ENCODE results near the gene PIK3CB.
"Not testable (repeated sequence)": the region's sequence is repeated elsewhere in the genome, so short reads cannot be mapped to it uniquely, and the experiment has no call there.

PIK3CB gene

DNA sequence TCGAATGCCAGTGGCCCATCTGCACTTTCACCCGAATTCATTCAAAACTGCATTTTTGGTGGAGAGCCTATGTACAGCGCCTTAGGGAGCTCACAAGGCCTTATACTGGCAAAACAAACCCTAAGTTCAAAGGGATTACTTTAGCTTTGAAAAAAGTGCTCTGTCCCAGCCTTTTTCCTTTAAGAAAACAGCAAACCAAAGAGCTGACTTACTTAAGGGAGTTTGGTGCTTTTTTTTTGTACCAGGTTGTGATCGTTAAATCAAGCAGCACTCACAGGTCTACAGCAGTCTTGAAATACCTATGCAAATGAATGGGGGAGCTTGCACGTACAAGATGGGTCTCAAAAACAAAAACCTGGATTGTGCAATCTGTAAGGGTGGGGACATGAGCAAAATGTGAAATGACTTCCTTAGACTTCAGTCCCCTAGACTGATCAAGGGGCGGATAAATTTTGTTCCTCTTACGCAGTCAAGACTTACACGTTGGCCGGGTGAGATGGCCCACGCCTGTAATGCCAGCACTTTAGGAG lies 11.6 kb upstream of the PIK3CB start:
- no peak for FAIRE-seq

DNA sequence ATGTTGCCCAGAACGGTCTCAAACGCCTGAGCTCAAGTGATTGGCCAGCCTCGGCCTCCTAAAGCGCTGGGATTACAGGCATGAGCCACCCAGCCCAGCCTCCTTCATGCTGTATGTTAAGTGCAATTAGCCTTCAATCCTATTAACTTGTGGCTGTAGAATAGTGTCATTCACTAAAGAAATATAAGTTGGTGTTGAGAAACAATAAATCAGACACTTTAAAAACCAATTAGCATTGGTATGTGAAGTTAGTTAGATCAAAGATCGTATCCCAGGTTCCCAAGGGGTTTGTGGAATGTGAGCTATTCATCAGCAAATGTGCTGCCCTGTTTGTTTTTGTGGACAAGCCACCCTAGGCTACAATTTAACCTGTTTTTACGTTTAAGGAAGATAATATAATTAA lies 11.0 kb upstream of the PIK3CB start:
- FAIRE-seq = no peak

DNA sequence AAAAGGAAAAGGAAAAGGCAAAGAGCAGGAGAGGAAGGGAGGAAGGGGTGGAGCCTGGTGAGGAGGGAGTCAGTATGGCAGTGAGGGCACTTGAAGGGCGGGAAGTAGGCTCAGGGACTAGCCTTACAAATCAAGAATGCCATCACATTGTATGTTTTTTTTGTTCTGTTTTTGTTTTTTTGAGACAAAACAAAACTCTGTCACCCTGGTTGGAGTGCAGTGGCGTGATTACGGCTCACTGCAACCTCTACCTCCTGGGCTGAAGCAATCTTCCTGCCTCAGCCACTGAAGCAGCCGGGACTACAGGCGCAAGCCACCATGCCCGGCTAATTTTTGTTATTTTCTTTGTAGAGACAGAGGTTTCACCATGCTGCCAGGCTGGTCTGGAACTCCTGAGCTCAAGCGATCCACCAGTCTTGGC lies 10.5 kb upstream of the PIK3CB start:
- no peak for FAIRE-seq

DNA sequence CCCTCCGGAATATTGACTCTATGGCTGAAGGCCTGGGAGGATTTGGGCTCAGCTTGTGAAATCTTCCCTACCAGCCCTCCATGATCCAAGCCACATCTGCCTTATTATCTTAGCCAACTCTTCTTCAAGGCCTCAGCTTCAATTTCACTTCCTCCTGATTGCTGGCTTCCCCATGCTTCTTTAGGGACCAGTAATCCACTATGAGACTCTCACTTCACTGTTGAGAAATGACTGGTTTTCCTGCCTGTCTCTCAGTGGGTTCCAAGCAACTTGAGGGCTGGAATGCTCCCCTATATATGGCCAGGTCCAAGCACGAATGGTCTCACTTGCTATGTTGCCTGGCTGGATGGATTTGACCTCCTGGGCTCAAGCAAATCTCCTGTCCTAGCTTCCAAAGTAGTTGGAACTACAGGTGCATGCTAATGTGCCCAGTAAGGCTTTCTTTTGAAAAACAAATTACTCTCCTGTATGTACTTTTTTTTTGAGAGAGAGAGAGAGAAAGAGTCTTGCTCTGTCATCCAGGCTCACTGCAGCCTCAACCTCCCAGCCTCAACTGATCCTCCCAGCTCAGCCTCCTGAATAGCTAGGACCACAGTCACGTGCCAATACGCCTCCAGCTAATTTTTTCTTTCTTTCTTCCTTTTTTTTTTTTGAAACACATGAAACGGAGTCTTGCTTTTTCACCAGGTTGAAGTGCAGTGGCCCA lies 7.9 kb upstream of the PIK3CB start:
- FAIRE-seq = no peak

DNA sequence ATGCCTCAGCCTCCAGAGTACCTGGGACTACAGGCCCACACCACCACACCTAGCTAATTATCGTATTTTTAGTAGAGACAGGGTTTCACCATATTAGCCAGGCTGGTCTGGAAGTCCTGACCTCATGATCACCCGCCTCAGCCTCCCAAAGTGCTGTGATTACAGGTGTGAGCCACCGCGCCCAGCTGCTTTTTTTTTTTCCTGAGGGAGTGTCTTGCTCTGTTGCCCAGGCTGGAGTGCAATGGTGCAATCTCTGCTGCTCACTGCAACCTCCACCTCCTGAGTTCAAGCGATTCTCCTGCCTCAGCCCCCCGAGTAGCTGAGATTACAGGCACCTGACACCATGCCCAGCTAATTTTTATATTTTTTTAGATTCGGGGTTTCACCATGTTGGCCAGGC lies 3.7 kb upstream of the PIK3CB start:
- FAIRE-seq = not testable (repeated sequence)

DNA sequence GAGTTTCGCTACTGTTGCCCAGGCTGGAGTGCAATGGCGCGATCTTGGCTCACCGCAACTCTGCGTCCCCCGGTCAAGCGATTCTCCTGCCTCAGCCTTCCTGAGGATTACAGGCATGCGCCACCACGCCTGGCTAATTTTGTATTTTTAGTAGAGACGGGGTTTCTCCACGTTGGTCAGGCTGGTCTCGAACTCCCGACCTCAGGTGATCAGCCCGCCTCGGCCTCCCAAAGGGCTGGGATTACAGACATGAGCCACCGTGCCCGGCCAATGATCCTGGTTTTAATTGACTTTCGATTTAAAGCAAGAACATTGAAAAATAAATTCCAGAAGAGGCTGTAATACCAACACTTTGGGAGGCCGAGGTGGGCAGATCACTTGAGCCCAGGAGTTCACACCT lies 1.1 kb upstream of the PIK3CB start:
- FAIRE-seq = not testable (repeated sequence)

DNA sequence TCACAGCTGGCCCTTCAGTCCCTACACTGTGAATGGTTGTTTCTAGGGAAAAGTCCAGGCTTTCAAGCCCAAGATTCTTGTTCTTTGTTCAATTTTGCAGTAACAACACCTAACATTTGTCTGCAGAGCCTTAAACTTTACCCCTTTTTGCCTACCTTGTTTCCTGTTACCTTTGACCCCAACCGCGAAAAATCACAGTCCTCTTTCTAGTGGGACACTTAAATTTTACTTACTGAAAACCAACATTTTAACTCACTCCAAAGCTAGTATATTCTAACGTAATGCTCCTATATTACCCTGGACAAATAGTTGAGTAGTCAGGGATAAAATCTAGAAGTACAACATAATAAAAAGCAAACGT lies 649 bp upstream of the PIK3CB start:
- FAIRE-seq = no peak

DNA sequence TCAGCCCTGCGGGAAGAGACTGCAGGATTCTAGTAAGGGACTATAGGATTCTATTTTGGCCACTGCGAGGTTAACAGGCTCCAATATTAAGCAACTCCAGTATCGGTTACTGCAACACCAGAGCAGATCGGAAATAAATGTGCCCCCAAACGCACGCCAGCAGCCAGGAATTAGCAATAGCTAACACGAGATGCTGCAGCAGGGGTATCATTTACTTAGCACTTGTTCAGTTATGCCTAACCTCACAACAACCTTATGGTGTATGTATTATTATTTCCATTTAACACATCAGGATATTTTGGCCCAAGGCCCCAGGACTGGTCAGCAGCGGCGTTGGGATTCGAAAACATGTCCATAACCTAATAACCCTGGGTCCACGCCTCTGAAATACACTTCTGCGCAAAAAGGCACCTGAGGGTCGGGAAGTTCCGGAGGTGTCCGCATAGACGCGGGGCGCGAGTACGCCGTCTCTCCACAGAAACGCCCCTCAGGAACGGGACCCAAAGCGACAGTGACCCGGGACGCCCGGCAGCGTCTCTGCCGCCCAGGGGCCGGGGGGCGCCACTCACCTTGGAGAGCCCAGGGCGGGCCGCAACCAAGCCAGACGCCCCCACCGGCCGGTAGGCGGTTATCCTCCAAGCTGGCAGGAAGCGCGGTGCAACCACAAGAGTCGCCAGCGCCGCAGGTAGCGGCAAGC lies 681 bp downstream of the PIK3CB start:
- no peak for FAIRE-seq

DNA sequence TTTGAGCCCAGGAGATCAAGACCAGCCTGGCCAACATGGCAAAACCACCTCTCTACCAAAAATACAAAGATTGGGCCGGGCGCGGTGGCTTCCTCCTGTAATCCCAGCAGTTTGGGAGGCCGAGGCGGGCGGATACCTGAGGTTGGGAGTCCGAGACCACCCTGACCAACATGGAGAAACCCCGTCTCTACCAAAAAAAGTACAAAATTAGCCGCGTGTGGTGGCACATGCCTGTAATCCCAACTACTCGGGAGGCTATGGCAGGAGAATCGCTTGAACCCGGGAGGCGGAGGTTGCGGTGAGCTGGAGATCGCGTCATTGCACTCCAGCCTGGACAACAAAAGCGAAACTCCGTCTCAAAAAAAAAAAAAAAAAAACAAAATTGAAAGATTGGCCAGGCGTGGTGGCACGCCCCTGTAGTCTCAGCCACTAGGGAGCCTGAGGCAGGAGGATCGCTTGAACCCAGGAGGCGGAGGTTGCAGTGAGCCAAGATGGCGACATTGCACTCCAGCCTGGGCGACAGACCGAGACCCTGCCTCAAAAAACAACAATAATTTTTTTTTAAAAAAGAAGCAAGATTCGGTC lies 2.2 kb downstream of the PIK3CB start:
- FAIRE-seq = not testable (repeated sequence)

DNA sequence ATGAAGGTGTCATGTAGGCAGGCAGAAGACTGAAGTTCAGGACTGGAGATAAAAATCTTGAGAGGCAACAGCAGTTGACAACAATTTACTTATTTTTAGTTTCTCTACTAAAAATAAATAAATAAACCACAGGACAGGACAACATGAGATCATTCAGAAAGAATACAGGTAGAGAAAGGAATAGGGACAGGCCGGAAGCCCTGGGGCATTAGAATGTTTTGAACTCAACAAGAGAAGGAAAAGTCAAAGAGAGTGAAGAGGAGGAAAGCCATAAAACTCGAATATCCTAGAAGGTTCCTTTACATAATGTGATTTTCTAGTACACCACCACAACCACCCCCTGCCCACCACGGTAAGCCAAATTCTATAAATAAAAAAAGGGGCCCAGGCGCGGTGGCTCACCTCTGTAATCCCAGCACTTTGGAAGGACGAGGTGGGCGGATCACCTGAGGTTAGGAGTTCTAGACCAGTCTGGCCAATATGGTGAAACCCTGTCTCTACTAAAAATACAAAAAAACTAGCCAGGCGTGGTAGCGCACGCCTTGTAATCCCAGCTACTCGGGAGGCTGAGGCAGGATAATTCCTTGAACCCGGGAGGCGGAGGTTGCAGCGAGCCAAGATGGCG lies 4.7 kb downstream of the PIK3CB start:
- FAIRE-seq = no peak

DNA sequence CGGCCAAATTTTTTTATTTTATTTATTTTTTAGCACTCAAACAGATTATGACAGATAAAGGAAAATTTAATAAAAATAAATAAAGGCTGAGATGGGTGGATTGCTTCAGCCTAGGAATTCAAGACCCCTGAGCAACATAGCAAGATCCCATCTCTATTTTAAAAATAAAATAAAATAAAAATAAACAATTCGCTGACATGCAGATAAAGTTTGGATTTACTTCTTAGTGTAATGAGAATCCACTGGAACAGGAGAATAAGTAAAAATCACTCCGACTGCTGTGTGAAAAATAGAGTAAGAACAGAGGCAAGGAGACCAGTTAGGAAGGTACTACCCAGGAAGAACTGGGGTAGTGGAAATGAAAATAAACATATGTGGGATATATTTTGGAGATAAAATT lies 5.6 kb downstream of the PIK3CB start:
- FAIRE-seq = no peak

DNA sequence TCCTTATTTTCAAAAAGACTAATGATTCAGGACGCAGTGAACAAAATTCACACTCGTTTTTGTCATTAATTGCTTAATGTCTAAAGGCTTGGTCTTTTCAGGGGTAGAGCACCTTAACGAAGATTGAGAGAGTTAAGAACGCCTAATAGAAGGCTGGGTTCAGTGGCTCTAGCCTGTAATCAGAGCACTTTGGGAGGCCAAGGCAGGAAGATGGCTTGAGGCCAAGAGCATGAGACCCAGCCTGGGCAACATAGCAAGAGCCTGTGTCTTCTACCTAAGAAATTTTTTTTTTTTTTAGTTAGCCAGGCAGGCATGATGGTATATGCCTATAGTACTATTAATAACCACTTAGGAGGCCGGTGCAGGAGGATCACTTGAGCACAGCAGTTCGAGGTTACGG lies 7.5 kb downstream of the PIK3CB start:
- FAIRE-seq = no peak

DNA sequence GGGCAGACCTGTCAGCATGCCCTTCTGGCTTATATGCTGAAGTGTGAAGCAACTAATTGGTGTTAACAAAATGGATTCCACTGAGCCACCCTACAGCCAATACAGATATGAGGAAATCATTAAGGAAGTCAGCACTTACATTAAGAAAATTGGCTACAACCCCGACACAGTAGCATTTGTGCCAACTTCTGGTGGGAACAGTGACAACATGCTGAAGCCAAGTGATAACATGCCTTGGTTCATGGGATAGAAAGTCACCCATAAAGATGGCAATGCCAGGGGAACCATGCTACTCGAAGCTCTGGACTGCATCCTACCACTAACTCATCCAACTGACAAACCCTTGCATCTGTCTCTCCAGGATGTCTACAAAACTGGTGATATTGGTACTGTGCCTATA lies 9.4 kb downstream of the PIK3CB start:
- FAIRE-seq = no peak

DNA sequence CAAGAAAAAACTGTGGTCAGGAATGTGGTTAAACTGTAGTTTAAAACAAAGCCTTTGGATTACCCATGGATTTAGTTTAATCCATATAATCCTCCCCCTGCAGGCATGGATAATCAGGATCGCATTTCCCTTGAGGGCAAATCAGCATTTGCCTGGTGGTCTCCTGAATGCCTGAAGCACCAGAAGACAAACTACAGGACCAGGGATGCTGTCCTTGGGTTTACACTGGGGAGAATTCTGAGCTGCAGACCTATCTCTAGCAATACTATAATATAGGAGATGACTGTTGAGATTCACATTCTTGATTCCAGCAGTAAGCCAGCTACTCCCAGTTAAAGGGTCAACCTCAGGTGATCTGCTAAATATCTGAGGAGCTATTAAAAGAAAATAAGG lies 10.6 kb downstream of the PIK3CB start:
- FAIRE-seq = no peak

DNA sequence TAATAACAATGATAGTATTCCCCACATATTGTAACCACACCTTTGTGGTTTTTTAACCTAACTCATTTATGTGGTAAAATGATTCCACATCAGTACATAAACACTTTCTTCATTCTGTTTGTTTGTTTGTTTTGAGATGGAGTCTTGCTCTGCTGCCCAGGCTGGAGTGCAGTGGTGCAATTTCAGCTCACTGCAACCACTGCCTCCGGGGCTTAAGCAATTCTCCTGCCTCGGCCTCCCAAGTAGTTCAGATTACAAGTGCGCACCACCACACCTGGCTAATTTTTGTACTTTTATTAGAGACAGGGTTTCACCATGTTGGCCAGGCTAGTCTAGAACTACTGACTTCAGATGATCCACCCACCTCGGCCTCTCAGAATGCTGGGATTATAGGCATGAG lies 14.3 kb downstream of the PIK3CB start:
- not testable (repeated sequence) for FAIRE-seq

DNA sequence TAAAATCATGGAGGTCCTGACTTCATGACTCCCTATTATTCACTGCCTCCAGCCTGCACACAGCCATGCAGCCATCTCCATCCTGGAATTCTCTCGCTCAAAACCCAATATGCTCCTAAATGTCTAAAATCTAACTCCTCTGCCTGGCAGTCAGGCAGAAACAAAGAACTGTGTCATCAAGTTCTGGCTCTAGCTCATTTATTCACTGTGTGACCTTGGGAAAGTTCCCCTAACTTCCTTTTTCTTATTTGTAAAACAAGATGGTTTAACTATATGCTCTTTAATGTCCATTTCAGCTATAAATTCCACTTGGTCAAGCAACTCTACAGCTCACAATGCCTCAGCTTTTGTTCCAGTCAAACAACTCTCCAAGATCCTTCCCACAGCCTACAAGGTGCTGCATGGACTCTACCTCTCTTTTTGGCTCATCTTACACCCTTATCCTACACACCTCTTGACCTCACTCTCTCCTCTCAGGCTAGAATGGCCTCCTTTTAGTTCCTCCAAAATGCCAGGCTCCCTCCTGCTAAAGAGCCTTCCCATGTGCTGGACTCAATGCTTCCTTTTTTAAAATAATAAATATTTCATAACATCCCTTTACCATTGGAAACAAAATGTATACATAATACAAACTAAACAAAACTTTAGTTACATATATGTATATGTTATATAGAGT lies 16.4 kb downstream of the PIK3CB start:
- no peak for FAIRE-seq

DNA sequence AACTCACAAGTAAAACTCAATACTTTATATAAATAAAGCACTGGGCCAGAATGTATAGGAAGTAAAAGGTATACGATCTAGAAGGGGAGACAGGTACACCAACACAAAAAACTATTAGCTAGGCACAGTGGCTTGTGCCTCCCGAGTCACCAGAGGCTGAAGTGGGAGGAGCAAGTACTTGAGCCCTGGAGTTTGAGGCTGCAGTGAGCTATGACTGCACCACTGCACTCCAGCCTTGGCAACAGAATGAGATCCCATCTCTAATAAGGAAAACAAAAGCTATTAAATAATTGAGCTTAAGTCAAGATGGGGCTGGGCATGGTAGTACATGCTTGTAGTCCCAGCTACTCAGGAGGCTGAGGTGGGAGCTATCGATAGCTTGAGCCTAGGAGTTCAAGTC lies 17.0 kb downstream of the PIK3CB start:
- FAIRE-seq = no peak

DNA sequence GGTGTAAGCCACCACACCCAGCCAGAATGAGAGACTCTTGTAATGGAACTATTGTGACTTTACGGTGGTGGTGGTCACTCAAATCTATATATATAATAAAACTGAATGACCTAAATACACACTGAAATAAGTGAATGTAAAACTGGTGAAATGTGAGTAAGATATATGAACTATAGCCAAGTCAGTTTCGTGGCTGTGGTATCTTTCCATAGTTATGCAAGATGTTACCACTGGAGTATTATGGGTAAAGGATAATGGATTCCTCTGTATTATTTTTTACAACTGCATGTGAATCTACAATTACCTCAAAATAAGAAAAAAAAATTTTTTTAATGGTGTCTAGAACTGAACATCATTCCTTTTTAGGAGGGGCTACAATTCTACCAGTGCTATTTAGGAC lies 21.9 kb downstream of the PIK3CB start:
- FAIRE-seq = no peak

DNA sequence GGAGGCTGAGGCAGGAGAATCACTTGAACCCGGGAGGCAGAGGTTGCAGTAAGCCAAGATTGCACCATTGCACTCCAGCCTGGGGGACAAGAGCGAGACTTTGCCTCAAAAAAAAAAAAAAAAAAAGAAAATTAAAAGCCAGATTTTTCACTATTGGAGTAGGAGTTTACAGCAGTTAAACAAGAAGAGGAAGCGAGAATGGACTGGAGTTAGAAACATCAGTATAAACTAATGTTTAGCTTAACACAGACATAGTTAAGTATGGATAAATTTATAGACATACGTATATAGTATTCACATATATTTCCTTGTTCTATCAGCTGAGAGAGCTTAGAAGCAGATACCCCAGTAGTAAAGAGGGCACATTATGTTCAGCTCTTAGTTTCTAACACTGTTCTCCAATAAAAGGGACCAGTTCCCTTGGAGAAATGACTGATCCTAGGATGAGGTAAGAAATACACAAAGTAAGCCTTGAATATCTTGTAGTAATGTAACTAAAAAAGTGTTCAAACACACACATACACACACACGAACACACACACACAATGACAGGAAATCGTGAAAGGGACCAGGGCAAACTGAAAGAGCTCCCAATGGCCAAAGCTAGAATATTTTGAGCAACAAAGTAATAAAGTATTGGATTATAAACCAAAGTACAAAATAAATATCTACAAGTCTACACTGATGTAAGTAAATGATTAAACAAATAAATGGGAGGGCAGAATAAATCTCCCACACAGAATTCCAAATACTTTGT lies 25.1 kb downstream of the PIK3CB start:
- no peak for FAIRE-seq

DNA sequence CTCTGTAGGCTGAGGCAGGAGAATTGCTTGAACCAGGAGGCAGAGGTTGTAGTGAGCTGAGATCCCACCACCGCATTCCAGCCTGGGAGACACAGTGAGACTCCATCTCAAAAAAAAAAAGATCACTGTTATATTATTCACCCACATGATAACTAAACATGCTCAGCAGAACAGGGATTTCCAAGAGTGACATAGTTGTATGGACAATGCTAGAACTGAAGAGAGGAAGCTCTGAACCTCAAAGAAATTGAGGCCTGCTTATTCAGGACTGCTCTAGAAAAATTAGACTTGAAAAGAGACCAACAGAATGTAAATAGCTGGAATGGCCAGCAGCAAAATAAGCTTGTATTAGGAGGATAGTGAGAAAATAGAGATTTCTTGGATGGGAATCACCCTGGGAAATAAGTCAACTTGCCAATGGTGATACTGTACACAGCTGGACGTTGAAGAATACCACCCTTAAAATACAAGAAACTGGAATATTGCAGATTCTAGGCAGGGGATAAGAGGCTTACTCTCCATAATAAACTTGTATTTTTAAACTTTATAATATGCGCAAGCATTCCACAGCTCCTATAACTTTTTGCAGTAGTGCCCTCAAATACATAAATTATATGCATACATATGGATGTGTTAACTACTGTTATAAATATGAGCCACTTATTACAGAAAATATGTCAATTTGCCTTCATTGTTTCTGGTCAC lies 28.2 kb downstream of the PIK3CB start:
- FAIRE-seq = no peak

DNA sequence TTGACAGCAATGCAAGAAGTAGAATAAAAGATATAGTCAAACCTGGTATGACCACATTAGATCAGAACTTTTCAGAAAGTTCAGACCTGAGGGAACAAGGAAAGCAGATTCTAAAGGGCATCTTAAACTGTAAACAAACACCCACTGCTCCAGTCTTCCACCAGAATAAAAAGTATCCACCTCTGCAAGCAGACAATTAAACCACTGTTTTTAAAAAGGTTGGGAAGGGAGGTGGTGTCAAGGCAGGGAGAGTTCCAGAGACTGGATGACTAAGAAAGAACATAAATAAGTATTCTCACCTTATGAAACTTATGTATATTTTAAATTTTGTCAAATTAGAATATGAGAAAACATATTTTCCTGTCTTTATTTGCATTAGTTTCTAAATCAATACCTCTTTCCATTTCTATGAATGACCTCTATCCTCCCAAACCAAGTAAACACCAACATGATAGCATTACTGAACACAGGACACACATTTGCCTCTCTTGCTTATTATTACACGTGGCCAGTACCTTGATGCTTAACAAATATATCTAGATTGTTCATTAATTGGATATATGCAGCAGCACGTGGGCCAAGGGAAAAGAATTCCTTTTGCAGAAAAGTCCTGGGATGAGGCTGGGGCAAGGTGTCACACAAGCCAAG lies 31.6 kb downstream of the PIK3CB start:
- FAIRE-seq = no peak
